ENCODE data around the gene DYNC1H1.

GRCh38 chr14:101953151-101953550 is 11.2 kb upstream of the DYNC1H1 start:
- no peak for TF ChIP-seq CTCF (IDR thresholded peaks at IDR 0.05 in 8 of 11, conservative IDR thresholded peaks at IDR 0.05 in 3 of 11)
- TF ChIP-seq POLR2A (IDR thresholded peaks at IDR 0.05): no peak

Data from spleen (tissue), 7 donors.